ENCODE results near the gene TMEM248. TPM values are rescaled to one million over a fixed set of nuclear protein-coding genes. Genes with fewer than 3 reads are reported as not detected.
"Not testable (repeated sequence)": the region's sequence is repeated elsewhere in the genome, so short reads cannot be mapped to it uniquely, and the experiment has no call there.

The TMEM248 gene
- total and polyA plus RNA-seq, 2 experiments from 2014 or later, result 40.2 to 73.7 TPM

GRCh38 chr7:66912195-66912594 lies 8.8 kb upstream of the TMEM248 start (continued):
- TF ChIP-seq, protein P1, sequence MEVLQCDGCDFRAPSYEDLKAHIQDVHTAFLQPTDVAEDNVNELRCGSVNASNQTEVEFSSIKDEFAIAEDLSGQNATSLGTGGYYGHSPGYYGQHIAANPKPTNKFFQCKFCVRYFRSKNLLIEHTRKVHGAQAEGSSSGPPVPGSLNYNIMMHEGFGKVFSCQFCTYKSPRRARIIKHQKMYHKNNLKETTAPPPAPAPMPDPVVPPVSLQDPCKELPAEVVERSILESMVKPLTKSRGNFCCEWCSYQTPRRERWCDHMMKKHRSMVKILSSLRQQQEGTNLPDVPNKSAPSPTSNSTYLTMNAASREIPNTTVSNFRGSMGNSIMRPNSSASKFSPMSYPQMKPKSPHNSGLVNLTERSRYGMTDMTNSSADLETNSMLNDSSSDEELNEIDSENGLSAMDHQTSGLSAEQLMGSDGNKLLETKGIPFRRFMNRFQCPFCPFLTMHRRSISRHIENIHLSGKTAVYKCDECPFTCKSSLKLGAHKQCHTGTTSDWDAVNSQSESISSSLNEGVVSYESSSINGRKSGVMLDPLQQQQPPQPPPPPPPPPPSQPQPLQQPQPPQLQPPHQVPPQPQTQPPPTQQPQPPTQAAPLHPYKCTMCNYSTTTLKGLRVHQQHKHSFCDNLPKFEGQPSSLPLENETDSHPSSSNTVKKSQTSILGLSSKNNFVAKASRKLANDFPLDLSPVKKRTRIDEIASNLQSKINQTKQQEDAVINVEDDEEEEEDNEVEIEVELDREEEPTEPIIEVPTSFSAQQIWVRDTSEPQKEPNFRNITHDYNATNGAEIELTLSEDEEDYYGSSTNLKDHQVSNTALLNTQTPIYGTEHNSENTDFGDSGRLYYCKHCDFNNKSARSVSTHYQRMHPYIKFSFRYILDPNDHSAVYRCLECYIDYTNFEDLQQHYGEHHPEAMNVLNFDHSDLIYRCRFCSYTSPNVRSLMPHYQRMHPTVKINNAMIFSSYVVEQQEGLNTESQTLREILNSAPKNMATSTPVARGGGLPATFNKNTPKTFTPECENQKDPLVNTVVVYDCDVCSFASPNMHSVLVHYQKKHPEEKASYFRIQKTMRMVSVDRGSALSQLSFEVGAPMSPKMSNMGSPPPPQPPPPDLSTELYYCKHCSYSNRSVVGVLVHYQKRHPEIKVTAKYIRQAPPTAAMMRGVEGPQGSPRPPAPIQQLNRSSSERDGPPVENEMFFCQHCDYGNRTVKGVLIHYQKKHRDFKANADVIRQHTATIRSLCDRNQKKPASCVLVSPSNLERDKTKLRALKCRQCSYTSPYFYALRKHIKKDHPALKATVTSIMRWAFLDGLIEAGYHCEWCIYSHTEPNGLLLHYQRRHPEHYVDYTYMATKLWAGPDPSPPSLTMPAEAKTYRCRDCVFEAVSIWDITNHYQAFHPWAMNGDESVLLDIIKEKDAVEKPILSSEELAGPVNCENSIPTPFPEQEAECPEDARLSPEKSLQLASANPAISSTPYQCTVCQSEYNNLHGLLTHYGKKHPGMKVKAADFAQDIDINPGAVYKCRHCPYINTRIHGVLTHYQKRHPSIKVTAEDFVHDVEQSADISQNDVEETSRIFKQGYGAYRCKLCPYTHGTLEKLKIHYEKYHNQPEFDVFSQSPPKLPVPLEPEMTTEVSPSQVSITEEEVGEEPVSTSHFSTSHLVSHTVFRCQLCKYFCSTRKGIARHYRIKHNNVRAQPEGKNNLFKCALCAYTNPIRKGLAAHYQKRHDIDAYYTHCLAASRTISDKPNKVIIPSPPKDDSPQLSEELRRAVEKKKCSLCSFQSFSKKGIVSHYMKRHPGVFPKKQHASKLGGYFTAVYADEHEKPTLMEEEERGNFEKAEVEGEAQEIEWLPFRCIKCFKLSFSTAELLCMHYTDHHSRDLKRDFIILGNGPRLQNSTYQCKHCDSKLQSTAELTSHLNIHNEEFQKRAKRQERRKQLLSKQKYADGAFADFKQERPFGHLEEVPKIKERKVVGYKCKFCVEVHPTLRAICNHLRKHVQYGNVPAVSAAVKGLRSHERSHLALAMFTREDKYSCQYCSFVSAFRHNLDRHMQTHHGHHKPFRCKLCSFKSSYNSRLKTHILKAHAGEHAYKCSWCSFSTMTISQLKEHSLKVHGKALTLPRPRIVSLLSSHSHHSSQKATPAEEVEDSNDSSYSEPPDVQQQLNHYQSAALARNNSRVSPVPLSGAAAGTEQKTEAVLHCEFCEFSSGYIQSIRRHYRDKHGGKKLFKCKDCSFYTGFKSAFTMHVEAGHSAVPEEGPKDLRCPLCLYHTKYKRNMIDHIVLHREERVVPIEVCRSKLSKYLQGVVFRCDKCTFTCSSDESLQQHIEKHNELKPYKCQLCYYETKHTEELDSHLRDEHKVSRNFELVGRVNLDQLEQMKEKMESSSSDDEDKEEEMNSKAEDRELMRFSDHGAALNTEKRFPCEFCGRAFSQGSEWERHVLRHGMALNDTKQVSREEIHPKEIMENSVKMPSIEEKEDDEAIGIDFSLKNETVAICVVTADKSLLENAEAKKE (CRISPR knock-in tag; IDR thresholded peaks at IDR 0.05), result no peak
- TF ChIP-seq POLR2AphosphoS5 (IDR thresholded peaks at IDR 0.05; ENCODE audit: low read depth), result no peak

DNA sequence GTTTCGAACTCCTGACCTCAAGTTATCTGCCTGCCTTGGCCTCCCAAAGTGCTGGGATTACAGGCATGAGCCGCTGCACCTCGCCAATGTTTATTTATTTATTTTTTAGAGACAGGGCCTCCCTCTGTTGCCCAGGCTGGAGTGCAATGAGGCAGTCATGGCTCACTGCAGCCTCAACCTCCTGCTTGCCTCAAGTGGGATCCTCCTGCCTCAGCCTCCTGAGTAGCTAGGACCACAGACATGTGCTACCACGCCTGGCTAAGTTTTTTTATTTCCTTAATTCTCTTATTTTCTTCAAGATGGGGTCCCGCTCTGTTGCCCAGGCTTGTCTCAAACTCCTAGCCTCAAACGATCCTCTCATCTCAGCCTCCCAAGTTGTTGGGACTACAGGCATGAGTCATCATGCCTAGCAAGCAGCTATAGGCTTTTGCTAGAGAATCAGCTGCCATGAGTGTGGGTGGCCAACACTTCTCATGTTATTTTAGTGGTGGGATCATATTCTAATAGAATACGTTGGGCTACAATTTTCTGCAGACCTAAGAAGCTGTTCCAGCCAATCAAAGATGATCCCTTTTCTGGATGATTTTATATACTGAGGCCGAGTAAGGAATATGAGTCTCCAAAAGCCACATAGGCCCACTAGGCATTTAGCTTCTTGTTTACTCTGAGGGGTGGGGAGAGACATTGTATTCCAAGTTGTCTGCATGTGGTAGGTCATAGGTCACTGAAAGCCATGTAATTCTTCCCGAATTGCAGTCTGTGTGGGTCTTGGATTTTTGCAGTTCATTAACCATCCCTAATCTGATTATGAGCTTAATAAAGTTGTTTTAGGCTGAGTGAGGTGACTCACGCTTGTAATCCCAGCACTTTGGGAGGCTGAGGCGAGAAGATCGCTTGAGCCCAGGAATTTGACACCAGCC lies 7.6 kb upstream of the TMEM248 start:
- no peaks in the 10 kb centered on the region for H3K9me2 ChIP-seq (ENCODE audit: insufficient read depth)
- H3K36me3 ChIP-seq (ENCODE audit: insufficient read depth), result no peaks in the 10 kb centered on the region
- H4K20me1 ChIP-seq (replicated peaks; ENCODE audit: insufficient read depth), result no peaks in the 10 kb centered on the region
- no peak overlapping the region for H3K4me3 ChIP-seq
- no peaks in the 10 kb centered on the region for H3K9me3 Mint-ChIP-seq
- no peaks in the 10 kb centered on the region for H3K36me3 Mint-ChIP-seq (ENCODE audit: low read depth)
- no peaks in the 10 kb centered on the region for H3K27me3 ChIP-seq (ENCODE audit: insufficient read depth)
- H3K4me1 Mint-ChIP-seq, result no peaks in the 10 kb centered on the region
- no peak for DNase-seq (ENCODE audit: low spot score)
- no peaks in the 10 kb centered on the region for H3K79me2 ChIP-seq (replicated peaks; ENCODE audit: insufficient read depth)
- no peak for ATAC-seq
- TF ChIP-seq NANOG (IDR thresholded peaks at IDR 0.05; ENCODE audit: borderline replicate concordance) (no peak), POLR2AphosphoS5 (IDR thresholded peaks at IDR 0.05; ENCODE audit: low read depth) (no peak), STAT1 (IDR thresholded peaks at IDR 0.05; ENCODE audit: unreplicated experiment) (no peak), ZNF114 (CRISPR knock-in tag; IDR thresholded peaks at IDR 0.05) (no peak), JUNB (IDR thresholded peaks at IDR 0.05; ENCODE audit: unreplicated experiment) (no peak), EZH2 (IDR thresholded peaks at IDR 0.05; ENCODE audit: low read depth, unreplicated experiment) (no peak), CREB1 (CRISPR knock-in tag; IDR thresholded peaks at IDR 0.05; ENCODE audit: low read depth) (no peak)
- TF ChIP-seq, protein P2, sequence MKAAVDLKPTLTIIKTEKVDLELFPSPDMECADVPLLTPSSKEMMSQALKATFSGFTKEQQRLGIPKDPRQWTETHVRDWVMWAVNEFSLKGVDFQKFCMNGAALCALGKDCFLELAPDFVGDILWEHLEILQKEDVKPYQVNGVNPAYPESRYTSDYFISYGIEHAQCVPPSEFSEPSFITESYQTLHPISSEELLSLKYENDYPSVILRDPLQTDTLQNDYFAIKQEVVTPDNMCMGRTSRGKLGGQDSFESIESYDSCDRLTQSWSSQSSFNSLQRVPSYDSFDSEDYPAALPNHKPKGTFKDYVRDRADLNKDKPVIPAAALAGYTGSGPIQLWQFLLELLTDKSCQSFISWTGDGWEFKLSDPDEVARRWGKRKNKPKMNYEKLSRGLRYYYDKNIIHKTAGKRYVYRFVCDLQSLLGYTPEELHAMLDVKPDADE (IDR thresholded peaks at IDR 0.05), result no peak
- no peak overlapping the region for H3K4me2 ChIP-seq
- H3K4me3 Mint-ChIP-seq, result no peak overlapping the region
- H3K27me3 Mint-ChIP-seq (ENCODE audit: insufficient read depth, low read depth, poor library complexity), result peaks cover 7% of the 10 kb centered on the region
- no peaks in the 10 kb centered on the region for H3F3A ChIP-seq (replicated peaks; ENCODE audit: low read depth)
- H3K27ac ChIP-seq (ENCODE audit: low read depth), result no peak overlapping the region
- no peaks in the 10 kb centered on the region for H3K4me1 ChIP-seq (ENCODE audit: insufficient read depth)
- H3K27ac Mint-ChIP-seq, result no peak overlapping the region
- H2AFZ ChIP-seq, result no peak overlapping the region

DNA sequence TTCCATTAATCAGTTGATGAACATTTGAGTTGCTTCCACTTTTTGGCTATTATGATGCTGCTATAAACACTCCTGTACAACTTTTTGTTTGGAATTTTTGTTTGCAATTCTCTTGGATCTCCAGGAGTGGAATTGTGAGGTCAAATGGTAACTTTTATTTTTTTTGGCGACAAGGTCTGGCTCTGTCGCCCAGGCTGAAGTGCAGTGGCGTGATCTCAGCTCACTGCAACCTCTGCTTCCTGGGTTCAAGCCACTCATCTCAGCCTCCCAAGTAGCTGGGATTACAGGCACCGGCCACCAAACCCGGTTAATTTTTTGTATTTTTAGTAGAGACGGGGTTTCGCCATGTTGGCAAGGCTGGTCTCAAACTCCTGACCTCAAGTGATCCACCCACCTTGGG lies 3.1 kb upstream of the TMEM248 start:
- not testable (repeated sequence) for H3K4me3 ChIP-seq; H3K9me3 Mint-ChIP-seq; H3K4me2 ChIP-seq; H2AFZ ChIP-seq; H3K4me3 Mint-ChIP-seq; H3K27ac Mint-ChIP-seq; H3K27me3 ChIP-seq (ENCODE audit: insufficient read depth); H3K27me3 Mint-ChIP-seq (ENCODE audit: insufficient read depth, low read depth, poor library complexity); H3K27ac ChIP-seq (ENCODE audit: low read depth); H3K36me3 ChIP-seq (ENCODE audit: insufficient read depth); H4K20me1 ChIP-seq (replicated peaks; ENCODE audit: insufficient read depth); H3F3A ChIP-seq (replicated peaks; ENCODE audit: low read depth); H3K4me1 ChIP-seq (ENCODE audit: insufficient read depth); H3K9me2 ChIP-seq (ENCODE audit: insufficient read depth); H3K36me3 Mint-ChIP-seq (ENCODE audit: low read depth); DNase-seq (ENCODE audit: low spot score); ATAC-seq
- H3K4me1 Mint-ChIP-seq, result peaks cover 11% of the 10 kb centered on the region; the same call in 2 of the 3 replicates
- H3K79me2 ChIP-seq (replicated peaks; ENCODE audit: insufficient read depth), result peaks cover 24% of the 10 kb centered on the region
